H9 (cell line): Measurements from ENCODE around the gene NDOR1. TPM values are rescaled to one million over a fixed set of nuclear protein-coding genes. Genes with fewer than 3 reads are reported as not detected.

Experiments
- DNase-seq: peaks from one replicate; pipeline ENCODE4 v3.0.0-alpha.2; 2017
- H2AFZ ChIP-seq: one replicate; pipeline ENCODE4 v1.6.1; 2013; ENCODE audit warnings: mild to moderate bottlenecking, low read length, control low read depth, moderate library complexity
- H2AK5ac ChIP-seq: 2 replicates; pipeline ENCODE4 v1.6.1; 2013; ENCODE audit warnings: low read length, control low read depth, mixed read lengths; ENCODE audit not compliant: insufficient read length
- H2BK120ac ChIP-seq: one replicate; pipeline ENCODE4 v1.6.1; 2013; ENCODE audit warnings: low read depth, mild to moderate bottlenecking, low read length, control low read depth, inconsistent platforms; ENCODE audit not compliant: poor library complexity, severe bottlenecking
- H2BK12ac ChIP-seq: 2 replicates; pipeline ENCODE4 v1.6.1; 2013; ENCODE audit warnings: low read length, control low read depth, mixed read lengths, low read depth; ENCODE audit not compliant: insufficient read length
- H2BK15ac ChIP-seq: 2 replicates; pipeline ENCODE4 v1.6.1; 2013; ENCODE audit warnings: low read depth, low read length, control low read depth
- H2BK20ac ChIP-seq: one replicate; pipeline ENCODE4 v1.6.1; 2013; ENCODE audit warnings: low read depth, mild to moderate bottlenecking, low read length, control low read depth, inconsistent platforms; ENCODE audit not compliant: poor library complexity, severe bottlenecking
- H2BK5ac ChIP-seq: 2 replicates; pipeline ENCODE4 v1.6.1; 2013; ENCODE audit warnings: low read length, control low read depth, mixed read lengths; ENCODE audit not compliant: insufficient read length
- H3K14ac ChIP-seq: 2 replicates; pipeline ENCODE4 v1.6.1; 2013; ENCODE audit warnings: low read length, control low read depth; ENCODE audit not compliant: insufficient read depth
- H3K18ac ChIP-seq: 2 replicates; pipeline ENCODE4 v1.6.1; 2013; ENCODE audit warnings: low read depth, mild to moderate bottlenecking, mixed read lengths, low read length, control low read depth; ENCODE audit not compliant: insufficient read length
- H3K23ac ChIP-seq: 2 replicates; pipeline ENCODE4 v1.6.1; 2013; ENCODE audit warnings: low read length, control low read depth, mixed read lengths, low read depth; ENCODE audit not compliant: insufficient read length
- H3K23me2 ChIP-seq: 2 replicates; pipeline ENCODE4 v1.6.1; 2013; ENCODE audit warnings: low read depth, mild to moderate bottlenecking, mixed read lengths, low read length, control low read depth; ENCODE audit not compliant: insufficient read length, poor library complexity, severe bottlenecking
- H3K27ac ChIP-seq: 2 replicates; pipeline ENCODE4 v1.5.1; 2013; ENCODE audit warnings: low read length, control low read depth, mixed read lengths, low read depth; ENCODE audit not compliant: insufficient read length
- H3K27me3 ChIP-seq: 2 replicates; pipeline ENCODE4 v1.6.1; 2013; ENCODE audit warnings: low read length, control low read depth, inconsistent platforms; ENCODE audit not compliant: insufficient read depth
- H3K4ac ChIP-seq: 2 replicates; pipeline ENCODE4 v1.6.1; 2013; ENCODE audit warnings: low read depth, mild to moderate bottlenecking, control low read depth, inconsistent platforms, low read length, moderate library complexity
- H3K4me1 ChIP-seq: 2 replicates; pipeline ENCODE4 v1.6.1; 2013; ENCODE audit warnings: low read length, control low read depth, inconsistent platforms; ENCODE audit not compliant: insufficient read depth
- H3K4me2 ChIP-seq: 2 replicates; pipeline ENCODE4 v1.6.1; 2013; ENCODE audit warnings: low read length, control low read depth, mixed read lengths; ENCODE audit not compliant: insufficient read length, insufficient read depth
- H3K56ac ChIP-seq: 2 replicates; pipeline ENCODE4 v1.6.1; 2013; ENCODE audit warnings: low read depth, mild to moderate bottlenecking, mixed read lengths, low read length, control low read depth; ENCODE audit not compliant: insufficient read length
- H3K79me1 ChIP-seq: 2 replicates; pipeline ENCODE4 v1.6.1; 2013; ENCODE audit warnings: low read depth, mild to moderate bottlenecking, moderate library complexity, low read length, control low read depth, inconsistent platforms; ENCODE audit not compliant: insufficient read depth, poor library complexity, severe bottlenecking
- H3K79me2 ChIP-seq: 2 replicates; pipeline ENCODE4 v1.6.1; 2013; ENCODE audit warnings: low read length, control low read depth, inconsistent platforms; ENCODE audit not compliant: insufficient read depth
- H3K9ac ChIP-seq: 2 replicates; pipeline ENCODE4 v1.6.1; 2013; ENCODE audit warnings: low read length, control low read depth, mixed read lengths; ENCODE audit not compliant: insufficient read length; ENCODE audit errors: extremely low read depth
- H3K9me3 ChIP-seq: one replicate; pipeline ENCODE4 v1.6.1; 2013; ENCODE audit warnings: low read depth, low read length, inconsistent platforms; ENCODE audit not compliant: control insufficient read depth
- H3T11ph ChIP-seq: one replicate; pipeline ENCODE4 v1.6.1; 2013; ENCODE audit warnings: mild to moderate bottlenecking, low read length, control low read depth, inconsistent platforms
- H4K20me1 ChIP-seq: one replicate; pipeline ENCODE4 v1.6.1; 2013; ENCODE audit not compliant: control insufficient read depth, insufficient read length, insufficient read depth
- H4K5ac ChIP-seq: 2 replicates; pipeline ENCODE4 v1.6.1; 2013; ENCODE audit warnings: low read depth, mild to moderate bottlenecking, mixed read lengths, low read length, control low read depth; ENCODE audit not compliant: insufficient read length
- H4K8ac ChIP-seq: replicated peaks from 2 replicates; pipeline ENCODE4 v1.6.1; 2013; ENCODE audit warnings: low read length, control low read depth, mixed read lengths, low read depth; ENCODE audit not compliant: insufficient read length
- H4K91ac ChIP-seq: 2 replicates; pipeline ENCODE4 v1.6.1; 2013; ENCODE audit warnings: low read depth, mild to moderate bottlenecking, moderate library complexity, mixed read lengths, low read length, control low read depth; ENCODE audit not compliant: insufficient read length
- H3K27ac Mint-ChIP-seq, 3 experiments: 2 replicates in 2 of 3; 3 replicates in 1 of 3; pipeline ENCODE4 v1.8.0; 2020 to 2021; ENCODE audit warnings: mixed read lengths in 3 of 3, mild to moderate bottlenecking in 1 of 3, moderate library complexity in 1 of 3
- H3K27me3 Mint-ChIP-seq: 2 replicates; pipeline ENCODE4 v1.8.0; 2021; ENCODE audit warnings: low read depth, mild to moderate bottlenecking, moderate library complexity, mixed read lengths
- H3K36me3 Mint-ChIP-seq, 3 experiments: 2 replicates in 2 of 3; 3 replicates in 1 of 3; pipeline ENCODE4 v1.8.0; 2020 to 2021; ENCODE audit warnings: low read depth in 3 of 3, mixed read lengths in 3 of 3; ENCODE audit not compliant: insufficient read depth in 1 of 3
- H3K4me1 Mint-ChIP-seq, 2 experiments: 2 replicates each; pipeline ENCODE4 v1.8.0; 2020; ENCODE audit warnings: mixed read lengths in 2 of 2
- H3K4me3 Mint-ChIP-seq, 2 experiments: 2 replicates in 1 of 2; 3 replicates in 1 of 2; pipeline ENCODE4 v1.8.0; 2020 to 2021; ENCODE audit warnings: mild to moderate bottlenecking in 2 of 2, mixed read lengths in 2 of 2, moderate library complexity in 1 of 2
- H3K9me3 Mint-ChIP-seq, 2 experiments: 2 replicates in 1 of 2; 3 replicates in 1 of 2; pipeline ENCODE4 v1.8.0; 2020; ENCODE audit warnings: mild to moderate bottlenecking in 2 of 2, mixed read lengths in 2 of 2, moderate library complexity in 1 of 2
- WGBS: extraction: QIAGEN DNeasy Blood & Tissue Kit; methylation state at CpG from one replicate; pipeline ENCODE4 v1.1.7; 2013; ENCODE audit warnings: missing lambda C conversion rate, low lambda C conversion rate, mixed read lengths; ENCODE audit not compliant: insufficient read length; ENCODE audit errors: extremely low coverage; 5-methylcytosine and 5-hydroxymethylcytosine counted together
- total RNA-seq: library from RNA; stranded (reverse); gene quantifications from 2 replicates; pipeline ENCODE4 v1.2.1, GENCODE V29; 2021
- TF ChIP-seq, protein P1 (sequence below): fragments of 200-600 bp; sonication (generic); conservative IDR thresholded peaks from 3 replicates; pipeline ENCODE4 v1.8.0; 2021; ENCODE audit warnings: antibody characterized with exemption, mild to moderate bottlenecking

NDOR1 gene
- total RNA-seq, 1 experiment from 2014 or later = 44.1 TPM

DNA sequence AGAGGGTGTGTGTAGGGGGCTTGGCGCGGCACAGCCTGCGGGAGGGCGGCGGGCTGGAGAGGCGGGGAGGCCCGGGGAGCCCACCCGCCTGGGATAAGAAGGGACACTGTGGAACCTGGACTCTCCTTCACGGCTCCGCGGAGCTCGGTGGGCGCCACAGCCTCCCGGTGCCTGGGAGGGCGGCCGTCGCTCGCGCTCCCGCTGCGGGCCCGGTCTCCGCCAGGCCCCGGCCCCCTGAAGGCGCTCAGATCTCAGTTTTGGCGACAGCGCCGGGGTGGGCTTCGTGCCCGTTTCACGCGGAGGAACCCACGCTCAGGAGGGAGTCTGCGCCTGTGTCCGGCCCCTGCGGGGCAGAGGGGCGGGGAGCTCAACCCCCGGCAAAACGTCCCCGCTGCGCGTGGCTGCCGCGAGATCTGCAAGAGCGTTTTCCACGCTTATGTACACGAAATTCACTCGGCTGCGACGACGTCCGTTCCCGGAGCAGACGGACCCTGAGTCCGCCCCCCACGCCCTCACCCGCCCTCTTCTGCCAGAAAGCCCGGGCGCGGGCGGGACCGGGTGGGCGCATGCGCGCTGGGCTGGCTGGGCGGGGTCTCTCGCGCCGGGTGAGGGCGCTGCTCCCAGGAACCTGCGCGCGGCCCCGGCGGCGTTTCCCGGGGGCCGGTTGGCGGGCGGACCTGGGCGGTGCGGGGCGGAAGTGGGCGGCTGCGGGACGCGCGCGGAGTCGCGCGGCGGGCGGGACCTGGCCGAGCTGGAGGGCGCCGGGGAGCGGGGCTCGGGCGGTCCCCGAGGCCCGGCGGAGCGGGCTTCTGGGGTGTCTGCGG, 49.3 kb downstream of the NDOR1 start, which contains the start of gene NELFB:
Gene NELFB (plus strand): TSS at position 704 of the 824 bp plus-strand sequence.
- Mint-ChIP-seq H3K36me3 (peaks cover 16 to 27% (median 25%) of the 10 kb centered on the region in 3 experiments; a peak in 6 of 7 replicates), H3K4me3 (peak within 1 kb of the TSS; percentile 84 to 91), H3K9me3 (no peaks in the 10 kb centered on the region; a peak in 1 of 5 replicates), H3K27me3 (peaks cover 4% of the 10 kb centered on the region), H3K27ac (peak within 1 kb of the TSS in 1 of 3 experiments; percentile 18; a peak in 3 of 7 replicates), H3K4me1 (peaks cover 8 to 19% of the 10 kb centered on the region in 2 experiments)
- peaks cover 14% of the 10 kb centered on the region for H3K23me2 ChIP-seq
- no peak within 1 kb of the TSS for H2BK12ac ChIP-seq
- TF ChIP-seq, protein P1, sequence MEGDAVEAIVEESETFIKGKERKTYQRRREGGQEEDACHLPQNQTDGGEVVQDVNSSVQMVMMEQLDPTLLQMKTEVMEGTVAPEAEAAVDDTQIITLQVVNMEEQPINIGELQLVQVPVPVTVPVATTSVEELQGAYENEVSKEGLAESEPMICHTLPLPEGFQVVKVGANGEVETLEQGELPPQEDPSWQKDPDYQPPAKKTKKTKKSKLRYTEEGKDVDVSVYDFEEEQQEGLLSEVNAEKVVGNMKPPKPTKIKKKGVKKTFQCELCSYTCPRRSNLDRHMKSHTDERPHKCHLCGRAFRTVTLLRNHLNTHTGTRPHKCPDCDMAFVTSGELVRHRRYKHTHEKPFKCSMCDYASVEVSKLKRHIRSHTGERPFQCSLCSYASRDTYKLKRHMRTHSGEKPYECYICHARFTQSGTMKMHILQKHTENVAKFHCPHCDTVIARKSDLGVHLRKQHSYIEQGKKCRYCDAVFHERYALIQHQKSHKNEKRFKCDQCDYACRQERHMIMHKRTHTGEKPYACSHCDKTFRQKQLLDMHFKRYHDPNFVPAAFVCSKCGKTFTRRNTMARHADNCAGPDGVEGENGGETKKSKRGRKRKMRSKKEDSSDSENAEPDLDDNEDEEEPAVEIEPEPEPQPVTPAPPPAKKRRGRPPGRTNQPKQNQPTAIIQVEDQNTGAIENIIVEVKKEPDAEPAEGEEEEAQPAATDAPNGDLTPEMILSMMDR = no peak
- H3K4ac ChIP-seq = no peak within 1 kb of the TSS
- peaks cover 5% of the 10 kb centered on the region for H3K79me1 ChIP-seq
- no peak within 1 kb of the TSS for H2BK20ac ChIP-seq
- H3K9me3 ChIP-seq = no peaks in the 10 kb centered on the region
- H2BK120ac ChIP-seq = no peak within 1 kb of the TSS
- H3K4me2 ChIP-seq = peak within 1 kb of the TSS; percentile 68
- H4K91ac ChIP-seq = no peak within 1 kb of the TSS
- no peak within 1 kb of the TSS for H4K5ac ChIP-seq
- H2BK5ac ChIP-seq = no peak within 1 kb of the TSS
- no peak within 1 kb of the TSS for H4K8ac ChIP-seq
- H3K27me3 ChIP-seq = no peaks in the 10 kb centered on the region
- DNase-seq = peak; percentile 90
- no peak within 1 kb of the TSS for H3K23ac ChIP-seq
- H3K27ac ChIP-seq = no peak within 1 kb of the TSS
- H3K79me2 ChIP-seq = peaks cover 6% of the 10 kb centered on the region; the same call in 1 of the 2 replicates
- peak within 1 kb of the TSS; percentile 43 for H3K9ac ChIP-seq
- H4K20me1 ChIP-seq = no peaks in the 10 kb centered on the region
- no peaks in the 10 kb centered on the region for H3K4me1 ChIP-seq
- H2AK5ac ChIP-seq = no peak within 1 kb of the TSS
- no peak within 1 kb of the TSS for H2BK15ac ChIP-seq
- H3K18ac ChIP-seq = no peak within 1 kb of the TSS
- no peak within 1 kb of the TSS for H2AFZ ChIP-seq
- no peak within 1 kb of the TSS for H3K56ac ChIP-seq
- peak within 1 kb of the TSS; percentile 26 for H3K14ac ChIP-seq
- no peak within 1 kb of the TSS for H3T11ph ChIP-seq
- WGBS = no CpG with 5 or more reads among the region's 105 CpGs
